Measurements from ENCODE around the gene VAPA.

- no peak for TF ChIP-seq CTCF (IDR thresholded peaks at IDR 0.05; ENCODE audit: low read depth, low read length)
- no peak for TF ChIP-seq EZH2phosphoT487 (IDR thresholded peaks at IDR 0.05; ENCODE audit: low read depth)
Measured at GRCh38 chr18:9947248-9947647, 33.4 kb downstream of the VAPA start.
